NAMALWA (cell line): Measurements from ENCODE around the gene KRT33B.
A peak's percentile ranks its signal among the peaks of the same experiment; 100 is the strongest.
"Not testable (repeated sequence)": the region's sequence is repeated elsewhere in the genome, so short reads cannot be mapped to it uniquely, and the experiment has no call there.

ENCODE experiments used
- DNase-seq: peaks from one replicate; pipeline ENCODE4 v3.0.0-alpha.2; 2015; ENCODE audit warnings: low spot score

The KRT33B gene

DNA sequence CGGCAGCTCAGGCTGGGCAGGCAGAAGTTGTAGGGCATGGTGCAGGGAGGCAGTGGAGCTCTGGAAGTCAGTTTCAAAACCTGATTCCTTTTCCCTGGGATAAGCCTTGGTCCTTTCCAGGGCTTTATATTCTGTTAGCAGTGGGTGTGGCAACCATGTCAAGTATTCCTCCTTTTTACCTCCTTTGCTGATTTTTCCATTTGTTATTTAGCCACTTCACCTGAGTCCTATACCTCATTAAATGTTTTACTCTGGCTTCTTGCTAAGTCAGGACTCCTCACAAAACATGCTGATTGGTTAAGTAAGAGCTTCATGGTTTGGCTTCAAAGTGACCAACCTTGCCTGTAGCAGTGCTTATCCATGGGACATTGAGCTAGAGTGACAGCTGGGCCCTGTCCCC is at the start of gene KRT33B:
Gene KRT33B (minus strand): TSS at position 101 of the 400 bp plus-strand sequence. CDS start 63 bp downstream, at position 38.
- no peak for DNase-seq

DNA sequence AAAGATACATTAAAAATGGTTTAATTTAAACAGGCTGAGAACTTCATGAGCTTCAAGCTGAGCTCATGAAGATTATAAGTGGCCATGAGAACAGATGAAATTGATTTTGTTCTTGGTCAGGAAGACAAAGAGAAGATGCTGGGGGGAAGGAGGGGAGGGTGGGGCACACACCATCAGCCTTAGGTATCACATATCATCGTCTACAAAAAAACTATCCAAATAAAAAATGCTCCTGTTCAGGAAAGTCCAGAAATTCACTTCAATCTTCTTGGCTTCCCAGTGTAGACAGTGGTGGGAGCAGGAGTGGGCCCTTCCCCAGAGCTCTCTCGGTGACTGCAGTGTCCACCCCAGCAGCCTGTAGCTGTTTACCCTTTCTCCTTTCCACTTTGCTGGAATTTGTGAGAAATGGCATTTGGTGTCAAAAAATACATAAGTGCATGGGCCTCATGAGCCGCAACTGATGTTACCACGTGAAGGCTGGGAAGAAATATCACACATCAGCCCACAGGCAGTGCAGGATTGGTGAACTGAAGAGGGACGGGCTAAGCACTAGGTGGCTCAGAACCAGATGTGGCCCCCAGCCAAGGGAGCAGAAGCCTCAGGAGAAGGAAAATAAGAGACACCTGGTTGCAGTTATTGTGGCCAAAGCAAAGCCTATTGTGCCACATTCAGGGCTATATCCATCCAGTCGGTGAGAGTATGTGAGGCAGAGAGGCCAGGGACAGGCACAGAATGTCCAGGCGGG is 48.7 kb upstream of the KRT33B start:
- DNase-seq, result no peak

DNA sequence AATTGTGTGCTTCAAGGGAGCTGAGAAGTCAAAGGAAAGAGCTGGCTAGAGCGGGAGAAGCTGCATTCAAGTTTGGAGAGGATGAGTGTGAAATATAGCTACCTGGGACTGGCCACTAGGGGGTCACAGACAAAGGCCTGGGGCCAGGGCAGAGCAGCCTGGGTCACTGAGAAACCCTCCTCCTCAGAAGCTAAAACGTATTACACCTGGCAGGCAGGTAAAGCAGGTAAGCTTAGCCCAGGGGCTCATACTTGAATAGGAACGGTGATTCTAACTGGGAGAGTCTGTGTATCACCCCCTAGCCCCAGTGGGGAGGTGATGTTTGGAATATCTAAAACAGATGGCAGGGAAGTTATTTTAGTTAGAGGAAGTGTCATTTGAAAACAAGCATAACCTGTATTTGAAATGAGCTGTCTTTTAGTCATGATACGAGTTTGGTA is 48.0 kb upstream of the KRT33B start:
- peak; percentile 30 for DNase-seq

DNA sequence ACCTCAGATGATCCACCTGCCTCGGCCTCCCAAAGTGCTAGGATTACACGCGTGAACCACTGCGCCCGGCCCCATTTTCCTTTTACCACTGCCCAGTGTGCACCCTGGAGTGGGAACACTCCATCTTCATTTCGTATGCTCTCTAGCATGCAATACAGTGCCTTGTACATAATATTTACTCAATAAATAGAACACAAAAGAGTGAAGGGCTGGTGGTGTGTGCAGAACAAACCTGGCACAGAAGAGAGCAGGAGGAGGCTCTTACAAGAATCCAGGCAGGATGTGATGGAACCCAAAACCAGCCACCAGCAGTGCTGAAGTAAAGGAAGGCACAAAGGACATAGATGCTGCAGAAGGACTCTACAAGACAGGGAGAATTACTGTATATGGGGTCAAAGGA is 47.5 kb upstream of the KRT33B start:
- no peak for DNase-seq

- no peak for DNase-seq
These were observed 46.9 kb upstream of the KRT33B start for GRCh38 chr17:41416479-41416878.

- no peak for DNase-seq
These were observed 46.3 kb upstream of the KRT33B start for GRCh38 chr17:41415833-41416335.

DNA sequence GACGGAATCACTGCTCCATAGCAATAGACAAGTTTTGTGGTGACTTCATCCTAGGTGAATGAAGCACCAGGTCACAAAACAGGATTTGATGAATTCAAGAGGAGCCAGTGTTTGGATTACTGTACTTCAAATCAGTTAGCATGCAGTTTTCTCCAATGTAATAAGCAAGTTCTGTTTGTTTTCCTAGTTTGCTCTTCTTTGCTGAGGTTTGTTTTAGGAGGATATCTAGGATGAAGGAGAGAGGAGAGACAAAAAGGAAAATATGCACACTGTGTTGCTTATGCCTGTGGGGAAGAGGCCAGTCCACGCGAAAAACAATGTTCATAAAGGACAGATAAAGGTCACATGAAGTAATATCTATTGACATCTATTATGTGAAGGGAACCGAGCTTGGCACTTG is 45.8 kb upstream of the KRT33B start:
- DNase-seq, result no peak

GRCh38 chr17:41413982-41414381 is 44.4 kb upstream of the KRT33B start:
- no peak for DNase-seq

GRCh38 chr17:41413353-41413957 is 43.8 kb upstream of the KRT33B start:
- no peak for DNase-seq

- no peak for DNase-seq
These were observed 41.6 kb upstream of the KRT33B start for GRCh38 chr17:41411072-41411840.

DNA sequence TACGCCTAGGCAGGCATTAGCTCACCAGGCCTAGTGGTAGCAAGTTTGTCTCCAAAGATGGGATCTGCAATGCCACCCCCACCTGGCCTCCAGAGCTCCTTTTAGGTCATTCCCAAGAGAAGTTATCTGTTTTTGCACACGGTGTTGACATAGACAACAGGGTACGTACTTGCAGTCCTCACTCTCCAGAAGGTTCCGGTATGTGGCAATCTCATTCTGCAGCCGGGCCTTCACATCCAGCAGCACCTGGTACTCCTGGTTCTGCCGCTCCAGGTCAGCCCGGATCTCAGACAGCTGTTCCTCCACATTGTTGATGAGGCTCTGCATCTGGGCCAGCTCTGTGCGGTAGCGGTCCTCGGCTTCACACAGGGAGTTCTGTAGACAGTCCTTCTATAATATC is 37.6 kb upstream of the KRT33B start:
- DNase-seq, result no peak

GRCh38 chr17:41406205-41406604 is 36.6 kb upstream of the KRT33B start:
- no peak for DNase-seq

- no peak for DNase-seq
These were observed 34.5 kb upstream of the KRT33B start for GRCh38 chr17:41404024-41404671.

GRCh38 chr17:41403404-41404023 is 33.9 kb upstream of the KRT33B start:
- DNase-seq, result no peak

GRCh38 chr17:41402161-41402560 is 32.5 kb upstream of the KRT33B start:
- DNase-seq, result no peak

- no peak for DNase-seq
These were observed 27.5 kb upstream of the KRT33B start, which contains the start of gene KRT31 for GRCh38 chr17:41396996-41397660. KRT31 (minus strand) TSS chr17:41397608; CDS start chr17:41397539, 69 bp downstream.

DNA sequence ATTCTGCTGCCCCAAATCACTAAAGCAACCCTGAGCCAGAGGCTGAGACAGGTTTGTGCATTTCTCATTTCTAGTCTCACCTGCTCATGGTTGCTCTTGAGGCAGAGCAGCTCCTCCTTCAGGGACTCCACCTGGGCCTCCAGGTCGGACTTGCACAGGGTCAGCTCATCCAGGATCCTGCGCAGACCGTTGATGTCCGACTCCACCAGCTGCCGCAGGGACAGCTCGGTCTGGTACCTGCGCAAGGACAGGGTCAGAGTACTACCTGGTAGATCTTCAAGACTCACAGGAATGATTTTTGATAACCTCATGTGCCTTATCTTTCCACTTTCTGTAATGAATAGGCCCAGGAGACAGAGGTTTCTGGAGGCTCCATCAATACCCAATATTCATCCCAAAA is 26.7 kb upstream of the KRT33B start:
- DNase-seq, result no peak

GRCh38 chr17:41395611-41396010 is 26.0 kb upstream of the KRT33B start:
- DNase-seq, result no peak

DNA sequence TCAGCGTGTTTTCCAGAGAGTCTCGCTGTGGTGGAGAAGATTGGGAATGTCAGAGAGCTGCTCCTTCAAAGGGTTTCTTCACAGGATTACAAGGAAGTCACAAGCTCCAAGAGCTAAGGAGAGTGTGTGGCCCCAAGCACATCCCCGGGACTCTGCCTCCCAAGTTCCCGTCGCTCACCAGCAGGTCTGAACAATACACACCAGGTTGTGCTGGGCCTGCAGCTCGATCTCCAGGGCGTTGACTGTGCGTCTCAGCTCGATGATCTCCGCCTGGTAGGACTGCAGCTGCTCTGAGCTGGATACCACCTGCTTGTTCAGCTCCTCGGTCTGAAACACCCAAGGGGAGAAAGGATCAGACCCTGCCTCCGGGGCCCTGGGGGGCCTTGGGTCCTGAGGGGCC is 25.4 kb upstream of the KRT33B start:
- DNase-seq, result not testable (repeated sequence)

- no peak for DNase-seq
These were observed 24.8 kb upstream of the KRT33B start for GRCh38 chr17:41394254-41394996.
